PFSK-1 (cell line): ENCODE data around the gene LYPD5.

Source experiments
- FOXP2 ChIP-seq: optimal IDR thresholded peaks from 2 replicates; pipeline ENCODE3; 2011; ENCODE audit warnings: borderline replicate concordance, control low read depth, inconsistent platforms; ENCODE audit not compliant: insufficient read depth; ENCODE audit errors: extremely low read length, extremely low read depth
- POLR2AphosphoS5 ChIP-seq: IDR thresholded peaks from 2 replicates; pipeline ENCODE4 v1.6.1; 2012; ENCODE audit warnings: low read depth, mild to moderate bottlenecking, control low read depth, low read length, moderate library complexity
- SIN3A ChIP-seq: IDR thresholded peaks from 2 replicates; pipeline ENCODE4 v1.6.1; 2012; ENCODE audit warnings: mild to moderate bottlenecking, low read length, moderate library complexity, borderline replicate concordance; ENCODE audit not compliant: insufficient read depth
- TAF1 ChIP-seq: IDR thresholded peaks from 2 replicates; pipeline ENCODE4 v1.6.1; 2012; ENCODE audit warnings: low read length, control low read depth, borderline replicate concordance; ENCODE audit not compliant: insufficient read depth
- TF ChIP-seq, protein P1 (sequence below), 2 experiments: IDR thresholded peaks; 2 replicates each; pipeline versions ENCODE4 v1.6.1 to v1.8.0; 2011 to 2012; ENCODE audit warnings: low read depth in 2 of 2, low read length in 2 of 2, control low read depth in 1 of 2, inconsistent platforms in 1 of 2, mild to moderate bottlenecking in 1 of 2, moderate library complexity in 1 of 2; ENCODE audit not compliant: insufficient read depth in 1 of 2

DNA sequence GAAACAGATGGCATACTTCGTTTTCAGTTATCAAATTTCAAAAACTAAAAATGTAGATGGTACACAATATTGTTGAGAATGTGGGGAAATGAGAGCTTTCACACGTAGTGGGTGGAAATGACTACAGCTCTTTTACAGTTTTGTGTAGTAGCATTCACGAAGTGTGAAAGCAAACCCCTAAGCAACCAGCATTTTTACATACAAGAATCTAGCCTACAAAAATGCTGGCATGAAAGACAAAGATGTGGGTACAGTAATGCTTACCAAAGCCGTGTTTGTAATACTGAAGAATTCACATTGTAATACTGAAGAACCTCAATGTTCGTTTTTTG, 18.6 kb upstream of the LYPD5 start:
- TF ChIP-seq, protein P1, sequence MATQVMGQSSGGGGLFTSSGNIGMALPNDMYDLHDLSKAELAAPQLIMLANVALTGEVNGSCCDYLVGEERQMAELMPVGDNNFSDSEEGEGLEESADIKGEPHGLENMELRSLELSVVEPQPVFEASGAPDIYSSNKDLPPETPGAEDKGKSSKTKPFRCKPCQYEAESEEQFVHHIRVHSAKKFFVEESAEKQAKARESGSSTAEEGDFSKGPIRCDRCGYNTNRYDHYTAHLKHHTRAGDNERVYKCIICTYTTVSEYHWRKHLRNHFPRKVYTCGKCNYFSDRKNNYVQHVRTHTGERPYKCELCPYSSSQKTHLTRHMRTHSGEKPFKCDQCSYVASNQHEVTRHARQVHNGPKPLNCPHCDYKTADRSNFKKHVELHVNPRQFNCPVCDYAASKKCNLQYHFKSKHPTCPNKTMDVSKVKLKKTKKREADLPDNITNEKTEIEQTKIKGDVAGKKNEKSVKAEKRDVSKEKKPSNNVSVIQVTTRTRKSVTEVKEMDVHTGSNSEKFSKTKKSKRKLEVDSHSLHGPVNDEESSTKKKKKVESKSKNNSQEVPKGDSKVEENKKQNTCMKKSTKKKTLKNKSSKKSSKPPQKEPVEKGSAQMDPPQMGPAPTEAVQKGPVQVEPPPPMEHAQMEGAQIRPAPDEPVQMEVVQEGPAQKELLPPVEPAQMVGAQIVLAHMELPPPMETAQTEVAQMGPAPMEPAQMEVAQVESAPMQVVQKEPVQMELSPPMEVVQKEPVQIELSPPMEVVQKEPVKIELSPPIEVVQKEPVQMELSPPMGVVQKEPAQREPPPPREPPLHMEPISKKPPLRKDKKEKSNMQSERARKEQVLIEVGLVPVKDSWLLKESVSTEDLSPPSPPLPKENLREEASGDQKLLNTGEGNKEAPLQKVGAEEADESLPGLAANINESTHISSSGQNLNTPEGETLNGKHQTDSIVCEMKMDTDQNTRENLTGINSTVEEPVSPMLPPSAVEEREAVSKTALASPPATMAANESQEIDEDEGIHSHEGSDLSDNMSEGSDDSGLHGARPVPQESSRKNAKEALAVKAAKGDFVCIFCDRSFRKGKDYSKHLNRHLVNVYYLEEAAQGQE (IDR thresholded peaks at IDR 0.05; ENCODE audit: insufficient read depth in 1 of 2, low read depth in 2 of 2, low read length in 2 of 2): no peak
- TF ChIP-seq SIN3A: no peak
- no peak for TF ChIP-seq TAF1
- no peak for TF ChIP-seq POLR2AphosphoS5
- no peak for TF ChIP-seq FOXP2
